Uterus (tissue), 4 donors: ENCODE measurements around the gene NT5DC2. TPM values are rescaled to one million over a fixed set of nuclear protein-coding genes. Genes with fewer than 3 reads are reported as not detected.

Experiments used
- DNase-seq, 2 donors: peaks; one replicate each; pipeline ENCODE4 v3.0.0-alpha.2; 2019 to 2020
- H3K27ac ChIP-seq, 2 donors: fragments of 200-600 bp; sonication (generic); 1 replicate in 1 of 2; 2 replicates in 1 of 2; pipeline ENCODE4 v1.5.1; 2016 to 2018
- H3K27me3 ChIP-seq, 2 donors: fragments of 200-600 bp; sonication (generic); one replicate each; pipeline ENCODE4 v1.5.1; 2018 to 2019; ENCODE audit warnings: control low read depth in 1 of 2
- H3K36me3 ChIP-seq, 2 donors: fragments of 200-600 bp; sonication (generic); one replicate each; pipeline ENCODE4 v1.5.1; 2019; ENCODE audit warnings: control low read depth in 1 of 2
- H3K4me1 ChIP-seq, 2 donors: fragments of 200-600 bp; sonication (generic); one replicate each; pipeline ENCODE4 v1.5.1; 2018 to 2019; ENCODE audit warnings: control low read depth in 1 of 2
- H3K4me3 ChIP-seq, 2 donors: fragments of 200-600 bp; sonication (generic); 1 replicate in 1 of 2; 2 replicates in 1 of 2; pipeline ENCODE4 v1.5.1; 2018 to 2019; ENCODE audit warnings: mild to moderate bottlenecking in 1 of 2
- H3K9me3 ChIP-seq, 2 donors: fragments of 200-600 bp; sonication (generic); one replicate each; pipeline ENCODE4 v1.5.1; 2019; ENCODE audit warnings: control low read depth in 1 of 2
- POLR2A ChIP-seq, 2 donors: fragments of 450-650 bp; IDR thresholded peaks; one replicate each; pipeline ENCODE4 v1.6.1; 2016; ENCODE audit warnings: antibody characterized with exemption in 2 of 2, mild to moderate bottlenecking in 1 of 2, moderate library complexity in 1 of 2
- intact Hi-C: fragments of 100-400 bp; cut with DNase I; formaldehyde crosslinking; loops from one replicate; pipeline ENCODE4 v1.15.1; 2023; ENCODE audit warnings: low total_unique reads
- total RNA-seq, 4 donors: library from RNA; depleted of rRNA in 3 of 4; stranded (reverse); fragments of >200 nt in 3 of 4; gene quantifications; one replicate each; pipeline versions ENCODE4 v1.1.0 to v1.2.4, GENCODE V29; 2014 to 2023
- TF ChIP-seq, protein P1 (sequence below), 4 experiments: fragments of 200-600 bp in 2 of 4; fragments of 450-650 bp in 2 of 4; sonication (generic) in 2 of 4; IDR thresholded peaks; one replicate each; pipeline ENCODE4 v1.5.1; 2016 to 2019; ENCODE audit warnings: antibody characterized with exemption in 4 of 4, mild to moderate bottlenecking in 2 of 4, moderate library complexity in 1 of 4
- donor health status: DM: yes; HTN: yes; CAD: no.

Gene NT5DC2
- total RNA-seq, 4 donors from 2014 or later = 9.2 to 67.6 (median 29.3) TPM

- no peak for DNase-seq
- Histone ChIP-seq H3K27me3 (no peaks in the 10 kb centered on the region), H3K36me3 (no peaks in the 10 kb centered on the region), H3K4me1 (no peaks in the 10 kb centered on the region), H3K4me3 (no peak overlapping the region), H3K27ac (no peak overlapping the region), H3K9me3 (no peaks in the 10 kb centered on the region)
- intact Hi-C loops = no loop called here
- TF ChIP-seq POLR2A (IDR thresholded peaks at IDR 0.05) = no peak
- TF ChIP-seq, protein P1, sequence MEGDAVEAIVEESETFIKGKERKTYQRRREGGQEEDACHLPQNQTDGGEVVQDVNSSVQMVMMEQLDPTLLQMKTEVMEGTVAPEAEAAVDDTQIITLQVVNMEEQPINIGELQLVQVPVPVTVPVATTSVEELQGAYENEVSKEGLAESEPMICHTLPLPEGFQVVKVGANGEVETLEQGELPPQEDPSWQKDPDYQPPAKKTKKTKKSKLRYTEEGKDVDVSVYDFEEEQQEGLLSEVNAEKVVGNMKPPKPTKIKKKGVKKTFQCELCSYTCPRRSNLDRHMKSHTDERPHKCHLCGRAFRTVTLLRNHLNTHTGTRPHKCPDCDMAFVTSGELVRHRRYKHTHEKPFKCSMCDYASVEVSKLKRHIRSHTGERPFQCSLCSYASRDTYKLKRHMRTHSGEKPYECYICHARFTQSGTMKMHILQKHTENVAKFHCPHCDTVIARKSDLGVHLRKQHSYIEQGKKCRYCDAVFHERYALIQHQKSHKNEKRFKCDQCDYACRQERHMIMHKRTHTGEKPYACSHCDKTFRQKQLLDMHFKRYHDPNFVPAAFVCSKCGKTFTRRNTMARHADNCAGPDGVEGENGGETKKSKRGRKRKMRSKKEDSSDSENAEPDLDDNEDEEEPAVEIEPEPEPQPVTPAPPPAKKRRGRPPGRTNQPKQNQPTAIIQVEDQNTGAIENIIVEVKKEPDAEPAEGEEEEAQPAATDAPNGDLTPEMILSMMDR (IDR thresholded peaks at IDR 0.05) = no peak
Observed at GRCh38 chr3:52515192-52515591, 18.5 kb downstream of the NT5DC2 start.

DNA sequence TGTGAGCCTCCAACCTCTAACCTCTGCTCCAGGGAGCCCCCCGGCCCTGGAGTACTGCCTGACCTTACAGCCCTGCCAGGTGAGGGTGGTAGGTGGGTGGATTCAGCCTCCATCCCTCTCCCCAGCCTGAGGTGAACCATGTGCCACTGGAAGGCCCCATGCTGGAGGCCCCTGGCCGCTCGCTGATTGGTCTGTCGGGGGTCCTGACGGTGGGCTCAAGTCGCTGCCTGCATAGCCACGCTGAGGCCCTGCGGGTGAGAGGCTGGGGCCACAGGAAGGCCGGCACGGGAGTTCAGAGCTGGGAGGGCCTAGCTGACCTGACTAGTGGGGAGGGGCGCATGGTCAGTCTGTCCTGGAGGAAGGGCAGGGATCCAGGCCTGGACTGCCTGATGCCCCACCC, 19.1 kb downstream of the NT5DC2 start:
- H3K36me3 ChIP-seq = no peaks in the 10 kb centered on the region
- no peaks in the 10 kb centered on the region for H3K4me1 ChIP-seq
- H3K4me3 ChIP-seq = no peak overlapping the region
- TF ChIP-seq, protein P1 (IDR thresholded peaks at IDR 0.05) = no peak
- no peak for TF ChIP-seq POLR2A (IDR thresholded peaks at IDR 0.05)
- H3K27ac ChIP-seq = no peak overlapping the region
- H3K9me3 ChIP-seq = no peaks in the 10 kb centered on the region
- intact Hi-C loops = no loop called here
- no peaks in the 10 kb centered on the region for H3K27me3 ChIP-seq
- DNase-seq = no peak

DNA sequence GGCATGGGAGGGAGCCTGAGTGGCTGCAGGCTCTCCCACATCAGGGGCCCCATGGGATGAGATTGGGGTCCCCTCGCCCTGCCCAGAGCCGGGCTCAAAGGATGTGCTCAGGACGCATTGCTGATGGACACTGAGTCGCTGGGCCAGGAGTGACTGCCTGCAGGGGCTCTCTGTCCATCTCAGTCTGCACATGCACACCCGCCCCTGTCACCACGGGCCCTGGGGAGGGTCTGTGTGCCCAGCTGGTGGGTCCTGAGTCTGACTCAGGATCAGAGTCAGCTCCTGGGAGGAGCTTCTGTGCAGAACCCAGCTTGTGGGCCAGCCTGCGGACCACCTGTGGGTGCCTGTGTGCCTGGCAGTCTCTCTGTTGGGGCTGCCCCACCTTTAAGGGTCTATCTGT, 20.4 kb downstream of the NT5DC2 start:
- TF ChIP-seq, protein P1 (IDR thresholded peaks at IDR 0.05) = no peak
- no peak for TF ChIP-seq POLR2A (IDR thresholded peaks at IDR 0.05)
- no peaks in the 10 kb centered on the region for H3K36me3 ChIP-seq
- H3K4me1 ChIP-seq = no peaks in the 10 kb centered on the region
- intact Hi-C loops = no loop called here
- no peaks in the 10 kb centered on the region for H3K9me3 ChIP-seq
- no peak overlapping the region for H3K4me3 ChIP-seq
- no peaks in the 10 kb centered on the region for H3K27me3 ChIP-seq
- DNase-seq = no peak
- no peak overlapping the region for H3K27ac ChIP-seq

DNA sequence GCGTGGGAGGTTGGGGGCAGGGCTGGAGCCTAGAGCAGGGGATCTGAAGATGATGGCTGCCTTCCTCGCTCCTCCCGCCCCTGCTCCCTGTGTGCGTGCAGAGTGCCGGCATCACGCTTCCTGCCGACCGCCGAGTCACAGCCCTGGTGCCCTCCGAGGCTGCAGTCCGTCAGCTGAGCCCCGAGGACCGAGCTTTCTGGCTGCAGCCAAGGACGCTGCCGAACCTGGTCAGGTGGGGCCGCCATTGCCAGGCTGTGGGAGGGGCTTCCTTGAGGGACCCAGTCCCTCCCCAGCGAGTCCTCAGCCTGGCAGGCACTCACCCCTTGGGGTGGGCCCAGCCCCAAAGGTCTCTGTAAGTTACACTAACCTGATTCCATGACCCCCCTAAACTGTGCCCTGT, 20.9 kb downstream of the NT5DC2 start:
- no peaks in the 10 kb centered on the region for H3K9me3 ChIP-seq
- H3K4me1 ChIP-seq = no peaks in the 10 kb centered on the region
- H3K27me3 ChIP-seq = no peaks in the 10 kb centered on the region
- no peak overlapping the region for H3K4me3 ChIP-seq
- H3K27ac ChIP-seq = no peak overlapping the region
- intact Hi-C loops = no loop called here
- H3K36me3 ChIP-seq = no peaks in the 10 kb centered on the region
- TF ChIP-seq, protein P1 (IDR thresholded peaks at IDR 0.05) = no peak
- no peak for TF ChIP-seq POLR2A (IDR thresholded peaks at IDR 0.05)
- DNase-seq = no peak

GRCh38 chr3:52512105-52512504, 21.6 kb downstream of the NT5DC2 start:
- no peak for TF ChIP-seq POLR2A (IDR thresholded peaks at IDR 0.05)
- intact Hi-C loops = no loop called here

GRCh38 chr3:52511509-52511908, 22.1 kb downstream of the NT5DC2 start:
- TF ChIP-seq POLR2A (IDR thresholded peaks at IDR 0.05) = no peak
- TF ChIP-seq, protein P1 (IDR thresholded peaks at IDR 0.05) = no peak

More at GRCh38 chr3:52512105-52512504, 21.6 kb downstream of the NT5DC2 start:
- H3K27me3 ChIP-seq = no peaks in the 10 kb centered on the region
- DNase-seq = no peak
- H3K4me1 ChIP-seq = no peaks in the 10 kb centered on the region
- no peak overlapping the region for H3K4me3 ChIP-seq
- no peaks in the 10 kb centered on the region for H3K9me3 ChIP-seq
- H3K36me3 ChIP-seq = no peaks in the 10 kb centered on the region
- H3K27ac ChIP-seq = no peak overlapping the region

More at GRCh38 chr3:52511509-52511908, 22.1 kb downstream of the NT5DC2 start:
- H3K27me3 ChIP-seq = no peaks in the 10 kb centered on the region
- H3K9me3 ChIP-seq = no peaks in the 10 kb centered on the region
- H3K36me3 ChIP-seq = no peaks in the 10 kb centered on the region
- H3K4me3 ChIP-seq = no peak overlapping the region
- intact Hi-C loops = no loop called here
- DNase-seq = no peak
- H3K4me1 ChIP-seq = no peaks in the 10 kb centered on the region
- no peak overlapping the region for H3K27ac ChIP-seq
